ENCODE measurements around the gene IFNLR1. TPM values are rescaled to one million over a fixed set of nuclear protein-coding genes. Genes with fewer than 3 reads are reported as not detected.

The IFNLR1 gene
- total RNA-seq, 1 donor from 2014 or later: 11.1 TPM

DNA sequence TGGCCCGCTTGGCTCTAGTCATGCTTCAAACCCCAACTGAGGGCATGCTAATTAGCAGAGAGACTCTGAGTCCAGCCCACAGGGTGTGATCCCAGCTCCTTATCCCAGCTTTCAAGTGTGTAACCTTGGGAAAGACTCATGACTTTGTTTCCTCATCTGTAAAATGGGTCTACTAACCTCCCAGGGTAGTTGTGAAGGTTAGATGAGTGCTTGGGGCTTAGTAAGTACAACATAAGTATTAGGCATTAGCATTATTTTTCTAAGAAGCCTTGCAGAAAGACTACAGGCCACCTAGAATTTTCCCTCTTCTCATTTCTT lies 78.0 kb downstream of the IFNLR1 start:
- no peak overlapping the region for H3K27ac ChIP-seq
- H3K4me1 ChIP-seq: peaks cover 5% of the 10 kb centered on the region
- no peaks in the 10 kb centered on the region for H3K9me3 ChIP-seq
- DNase-seq (no peak), ATAC-seq (no peak)
- TF ChIP-seq CTCF (IDR thresholded peaks at IDR 0.05): no peak
- intact Hi-C loops (cut with DNase I): no loop called here
- no peaks in the 10 kb centered on the region for H3K27me3 ChIP-seq
- H3K4me3 ChIP-seq: no peak overlapping the region
- no peaks in the 10 kb centered on the region for H3K36me3 ChIP-seq

DNA sequence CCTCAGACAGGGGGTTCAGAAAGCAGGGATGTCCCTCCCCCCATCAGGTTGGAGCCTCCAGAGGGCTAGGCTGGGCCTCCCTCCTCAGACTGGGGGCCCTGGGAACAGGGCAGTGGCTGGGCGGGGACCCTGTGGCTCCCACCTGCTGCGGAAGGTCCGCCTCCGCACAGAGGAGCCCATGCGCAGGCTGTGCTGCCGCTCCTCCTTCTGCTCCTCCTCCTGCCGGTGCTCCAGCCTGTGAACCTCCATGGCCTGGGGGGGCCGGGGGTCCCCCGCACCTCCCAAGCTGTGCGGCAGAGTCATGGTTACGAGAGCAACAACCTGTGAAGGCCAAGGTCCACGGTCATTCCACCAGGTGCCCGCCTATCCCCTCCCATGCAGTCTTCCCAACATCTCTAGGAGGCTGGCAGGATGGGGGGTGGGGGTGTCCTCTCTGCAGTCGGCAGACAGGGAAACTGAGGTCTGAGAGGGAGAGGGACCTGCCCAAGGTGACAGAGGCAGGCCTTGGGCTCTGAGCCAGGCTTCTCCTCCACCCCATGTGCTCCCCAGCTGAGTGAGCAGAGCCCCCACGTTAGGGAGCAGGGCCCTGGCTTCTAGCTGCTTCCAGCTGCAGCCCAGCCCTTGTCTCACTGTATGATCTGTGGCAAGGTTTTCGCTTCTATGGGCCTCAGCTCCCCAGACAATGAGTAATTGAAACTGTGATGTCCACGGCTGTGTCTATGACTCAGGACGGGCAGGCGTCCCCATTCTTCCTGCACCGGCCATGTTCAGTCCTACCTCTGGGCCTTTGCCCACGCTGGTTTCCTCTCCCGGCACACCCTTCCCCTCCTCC lies 78.5 kb downstream of the IFNLR1 start:
- H3K36me3 ChIP-seq: no peaks in the 10 kb centered on the region
- DNase-seq (peak; percentile 53), ATAC-seq (no peak)
- no peak for TF ChIP-seq CTCF (IDR thresholded peaks at IDR 0.05)
- no peak overlapping the region for H3K4me3 ChIP-seq
- no peak overlapping the region for H3K27ac ChIP-seq
- H3K27me3 ChIP-seq: no peaks in the 10 kb centered on the region
- intact Hi-C loops (cut with DNase I): no loop called here
- H3K9me3 ChIP-seq: no peaks in the 10 kb centered on the region
- H3K4me1 ChIP-seq: peaks cover 5% of the 10 kb centered on the region

DNA sequence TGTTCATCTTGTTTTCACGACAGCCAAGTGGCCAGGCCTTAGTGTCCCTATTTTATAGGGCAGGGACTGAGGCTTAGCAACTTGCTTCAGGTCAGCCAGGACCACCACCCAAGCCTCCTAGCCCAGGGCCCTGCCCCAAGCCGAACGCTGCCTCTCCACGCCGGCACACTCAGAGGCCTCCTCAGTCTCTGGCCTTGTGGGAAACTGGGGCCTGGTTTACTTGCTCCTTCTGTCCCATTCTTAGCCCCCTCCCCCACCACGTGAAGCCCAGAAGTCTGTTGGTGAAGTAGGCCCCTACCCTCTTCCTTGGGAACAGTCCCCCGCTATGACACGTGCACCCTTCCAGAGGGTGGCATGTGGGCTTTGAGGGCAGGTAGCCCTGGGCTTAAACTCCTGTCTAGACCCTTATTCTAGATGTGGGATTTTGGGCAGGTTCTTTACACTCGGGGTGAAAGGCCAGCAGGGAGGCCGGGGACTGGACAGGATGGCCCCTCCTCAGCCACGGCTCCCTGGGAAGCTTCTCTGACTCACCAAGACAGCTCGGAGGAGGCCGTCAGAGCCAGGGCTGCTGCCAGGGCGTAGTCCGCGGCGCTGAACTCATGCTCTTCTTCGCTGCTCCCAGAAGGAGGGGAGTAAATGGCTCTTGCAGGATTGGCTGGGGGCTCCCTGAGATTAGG lies 79.5 kb downstream of the IFNLR1 start:
- H3K27ac ChIP-seq: no peak overlapping the region
- no peaks in the 10 kb centered on the region for H3K9me3 ChIP-seq
- H3K36me3 ChIP-seq: no peaks in the 10 kb centered on the region
- no peaks in the 10 kb centered on the region for H3K27me3 ChIP-seq
- no peak for ATAC-seq
- H3K4me1 ChIP-seq: peaks cover 5% of the 10 kb centered on the region
- no peak overlapping the region for H3K4me3 ChIP-seq
- DNase-seq: no peak
- no peak for TF ChIP-seq CTCF (IDR thresholded peaks at IDR 0.05)
- intact Hi-C loops (cut with DNase I): no loop called here

DNA sequence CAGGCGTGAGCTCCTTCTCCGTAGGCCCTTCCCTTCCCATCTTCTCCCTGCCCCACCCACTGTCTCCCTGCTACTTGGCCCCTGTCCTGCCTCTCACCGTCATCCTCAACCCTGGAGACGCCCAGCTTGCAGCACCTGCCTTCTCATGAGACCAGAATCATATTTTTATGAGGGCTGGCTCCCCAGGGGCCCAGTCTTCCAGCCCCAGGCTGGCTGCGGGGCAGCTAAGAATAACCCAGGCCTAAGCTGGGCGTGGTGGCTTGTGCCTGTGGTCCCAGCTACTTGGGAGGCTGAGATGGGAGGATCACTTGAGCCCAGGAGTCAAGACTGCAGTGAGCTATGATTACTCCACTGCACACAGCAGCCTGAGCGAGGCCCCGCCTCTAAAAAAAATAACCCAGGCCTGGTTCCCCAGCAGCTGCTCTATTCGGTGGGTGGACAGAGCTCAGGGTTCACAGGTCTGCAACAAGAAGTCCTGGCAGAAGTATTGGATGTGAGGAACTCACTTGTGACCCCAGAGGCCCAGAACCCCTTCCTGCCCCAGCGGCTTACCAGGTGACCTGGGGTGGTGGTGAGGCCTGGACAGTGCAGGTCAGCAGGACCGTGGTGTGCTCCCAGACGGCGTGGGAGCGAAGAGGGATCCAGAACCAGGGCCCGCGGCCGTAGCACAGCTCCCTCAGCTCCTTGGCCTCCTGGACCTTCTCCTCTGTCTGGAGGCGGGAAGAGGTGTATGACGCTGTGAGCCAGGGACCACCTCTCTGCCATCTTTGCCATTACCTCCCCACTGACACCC lies 81.5 kb downstream of the IFNLR1 start:
- intact Hi-C loops (cut with DNase I): no loop called here
- no peak overlapping the region for H3K4me3 ChIP-seq
- no peaks in the 10 kb centered on the region for H3K4me1 ChIP-seq
- H3K27ac ChIP-seq: no peak overlapping the region
- no peaks in the 10 kb centered on the region for H3K9me3 ChIP-seq
- H3K27me3 ChIP-seq: no peaks in the 10 kb centered on the region
- ATAC-seq (no peak), DNase-seq (no peak)
- no peaks in the 10 kb centered on the region for H3K36me3 ChIP-seq
- TF ChIP-seq CTCF (IDR thresholded peaks at IDR 0.05): no peak

DNA sequence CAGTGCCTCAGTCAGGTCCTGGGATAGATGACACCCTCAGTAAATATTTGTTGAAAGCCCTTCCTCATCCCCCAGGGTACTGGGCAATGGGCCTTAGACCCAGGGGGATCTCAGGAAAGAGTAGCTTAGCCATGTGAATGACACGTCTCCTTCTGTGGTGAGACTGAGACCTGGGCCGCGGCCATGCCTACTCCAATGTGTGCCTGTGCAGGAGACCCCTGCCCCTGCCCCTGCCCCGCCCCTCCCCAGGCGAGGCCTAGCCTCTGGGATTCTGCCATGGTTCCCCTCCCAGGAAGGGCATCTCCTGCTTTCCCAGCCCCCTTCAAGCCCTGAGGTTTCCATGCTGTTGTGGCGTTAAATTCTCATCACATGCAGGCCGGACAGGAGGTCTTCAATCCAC lies 82.2 kb downstream of the IFNLR1 start:
- DNase-seq (no peak), ATAC-seq (no peak)
- no peak for TF ChIP-seq CTCF (IDR thresholded peaks at IDR 0.05)
- Histone ChIP-seq H3K27ac (no peak overlapping the region), H3K9me3 (no peaks in the 10 kb centered on the region), H3K4me3 (no peak overlapping the region), H3K27me3 (no peaks in the 10 kb centered on the region), H3K36me3 (no peaks in the 10 kb centered on the region), H3K4me1 (no peaks in the 10 kb centered on the region)
- intact Hi-C loops (cut with DNase I): no loop called here

Other genes with a start within 250 kb of the IFNLR1 start
- gene PNRC2, start 227.5 kb downstream of the IFNLR1 start, total RNA-seq: 119 TPM
- 96.0 TPM for gene SRSF10, start 207.0 kb downstream of the IFNLR1 start, total RNA-seq
- 0.69 TPM for gene MYOM3, start 75.2 kb downstream of the IFNLR1 start, total RNA-seq
- 0.87 TPM for gene IL22RA1, start 44.1 kb downstream of the IFNLR1 start, total RNA-seq
- gene GRHL3, start 132.1 kb upstream of the IFNLR1 start, total RNA-seq: 0.55 TPM
- gene STPG1, start 226.5 kb upstream of the IFNLR1 start, total RNA-seq: 8.6 TPM
- gene NIPAL3, start 228.5 kb upstream of the IFNLR1 start, total RNA-seq: 37.8 TPM